HG02840 (cell line): ENCODE results near the gene ZNF414.
"Not testable (repeated sequence)": the region's sequence is repeated elsewhere in the genome, so short reads cannot be mapped to it uniquely, and the experiment has no call there.

Source experiments
- ATAC-seq: cut with Tn5 transposase; IDR thresholded peaks from one replicate; pipeline ENCODE4 v1.9.1; 2021; ENCODE audit warnings: mild to moderate bottlenecking, moderate library complexity, moderate number of reproducible peaks; ENCODE audit not compliant: unreplicated experiment, low FRiP score

Gene ZNF414, protein sequence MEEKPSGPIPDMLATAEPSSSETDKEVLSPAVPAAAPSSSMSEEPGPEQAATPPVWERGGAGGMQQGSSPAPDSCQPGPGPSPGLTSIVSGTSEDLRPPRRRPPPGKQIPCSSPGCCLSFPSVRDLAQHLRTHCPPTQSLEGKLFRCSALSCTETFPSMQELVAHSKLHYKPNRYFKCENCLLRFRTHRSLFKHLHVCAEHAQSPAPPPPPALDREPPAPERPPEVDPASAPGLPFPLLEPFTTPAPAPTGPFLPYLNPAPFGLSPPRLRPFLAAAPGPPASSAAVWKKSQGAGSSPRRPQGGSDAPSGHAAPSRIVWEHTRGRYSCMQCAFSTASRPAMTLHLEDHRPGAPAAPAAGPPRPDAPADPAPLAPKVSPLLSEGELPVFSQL

DNA sequence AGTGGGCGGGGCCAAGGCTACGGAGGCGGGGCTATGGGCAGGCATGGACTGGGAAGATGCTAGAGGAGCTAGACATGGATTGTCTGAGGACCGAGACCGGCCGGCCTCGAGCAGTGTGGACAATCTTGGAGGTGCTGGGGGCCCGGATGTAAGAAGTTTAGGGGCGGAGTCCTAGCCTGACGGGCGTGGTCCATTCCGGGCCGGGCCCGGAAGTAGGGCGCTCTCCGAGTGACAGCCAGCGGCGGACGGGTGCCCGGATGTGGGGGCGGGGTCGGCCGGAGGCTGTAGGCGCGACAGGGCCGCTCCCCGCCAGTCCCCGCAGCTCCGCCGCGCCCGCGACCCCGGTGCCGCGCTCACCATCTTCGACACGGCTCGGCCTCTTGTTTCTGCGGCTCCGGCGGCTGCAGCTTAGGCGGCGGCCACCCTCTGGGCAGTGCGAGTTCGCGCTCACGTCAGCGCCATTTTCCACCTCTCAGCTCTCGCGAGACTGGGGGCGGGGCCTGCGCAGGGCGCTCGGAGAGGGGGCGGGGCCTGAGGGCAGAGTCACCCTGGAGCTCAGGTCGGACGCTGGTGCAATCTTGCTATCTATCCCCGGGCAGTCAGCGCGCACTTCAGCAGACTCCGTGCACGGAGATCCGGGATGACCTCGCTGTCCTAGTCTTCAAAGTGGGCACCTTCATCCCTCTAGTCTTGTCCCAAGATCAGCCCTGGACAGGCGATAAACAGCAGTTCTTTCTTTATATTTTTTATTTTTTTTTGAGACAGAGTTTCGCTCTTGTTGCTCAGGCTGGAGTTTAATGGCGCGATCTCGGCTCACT, at the start of gene ZNF414:
Gene ZNF414, minus strand, starts transcription at position 481 of the 818 bp plus-strand sequence. Its CDS starts 121 bp downstream, at position 360.
- peak; percentile 87 for ATAC-seq

DNA sequence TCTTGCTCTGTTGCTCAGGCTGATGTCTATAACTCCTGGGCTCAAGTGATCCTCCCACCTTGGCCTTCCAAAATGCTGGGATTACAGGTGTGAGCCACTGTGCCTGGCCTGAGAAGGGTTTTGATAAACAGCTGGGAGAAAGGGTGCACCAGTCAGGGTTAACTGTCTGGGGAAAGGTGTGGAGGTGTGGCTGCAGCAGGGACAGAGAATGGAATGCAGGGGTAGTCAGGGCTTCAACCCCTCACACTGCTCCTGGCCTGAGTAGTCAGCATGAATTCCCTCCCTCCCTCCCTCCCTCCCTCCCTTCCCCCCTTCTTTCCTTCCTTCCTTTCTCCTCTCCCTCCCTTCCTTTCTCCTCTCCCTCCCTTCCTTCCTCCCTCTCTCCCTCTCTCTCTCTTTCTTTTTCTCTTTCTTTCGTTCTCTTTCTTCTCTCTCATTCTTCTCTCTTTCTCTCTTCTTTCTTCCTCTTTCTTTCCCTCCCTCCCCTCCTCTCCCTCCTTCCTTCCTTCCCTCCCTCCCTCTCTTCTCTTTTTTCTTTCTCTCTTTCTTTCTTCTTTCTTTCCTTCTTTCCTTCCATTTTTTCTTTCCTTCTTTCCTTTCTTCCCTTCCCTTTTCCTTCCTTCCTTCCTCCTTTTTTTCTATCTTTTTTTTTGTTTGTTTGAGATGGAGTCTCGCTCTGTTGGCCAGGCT, 47.3 kb upstream of the ZNF414 start:
- no peak for ATAC-seq

DNA sequence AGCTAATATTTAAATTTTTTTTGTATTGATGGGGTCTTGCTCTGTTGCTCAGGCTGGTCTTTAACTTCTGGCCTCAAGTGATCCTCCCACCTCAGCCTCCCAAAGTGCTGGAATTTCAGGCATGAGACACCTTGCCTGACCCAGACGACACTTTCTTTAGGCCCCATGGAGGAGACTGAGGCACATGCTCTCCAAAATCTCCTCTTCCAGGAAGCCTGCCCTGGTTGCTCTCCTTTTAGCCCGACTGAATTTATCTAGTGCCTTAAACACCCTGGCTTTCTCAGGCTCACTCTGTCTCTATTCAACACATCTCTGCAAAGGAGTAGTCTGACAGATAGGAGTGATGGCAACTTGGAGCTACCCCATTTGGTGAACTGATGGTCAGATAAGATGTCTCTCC, 44.4 kb upstream of the ZNF414 start:
- no peak for ATAC-seq

DNA sequence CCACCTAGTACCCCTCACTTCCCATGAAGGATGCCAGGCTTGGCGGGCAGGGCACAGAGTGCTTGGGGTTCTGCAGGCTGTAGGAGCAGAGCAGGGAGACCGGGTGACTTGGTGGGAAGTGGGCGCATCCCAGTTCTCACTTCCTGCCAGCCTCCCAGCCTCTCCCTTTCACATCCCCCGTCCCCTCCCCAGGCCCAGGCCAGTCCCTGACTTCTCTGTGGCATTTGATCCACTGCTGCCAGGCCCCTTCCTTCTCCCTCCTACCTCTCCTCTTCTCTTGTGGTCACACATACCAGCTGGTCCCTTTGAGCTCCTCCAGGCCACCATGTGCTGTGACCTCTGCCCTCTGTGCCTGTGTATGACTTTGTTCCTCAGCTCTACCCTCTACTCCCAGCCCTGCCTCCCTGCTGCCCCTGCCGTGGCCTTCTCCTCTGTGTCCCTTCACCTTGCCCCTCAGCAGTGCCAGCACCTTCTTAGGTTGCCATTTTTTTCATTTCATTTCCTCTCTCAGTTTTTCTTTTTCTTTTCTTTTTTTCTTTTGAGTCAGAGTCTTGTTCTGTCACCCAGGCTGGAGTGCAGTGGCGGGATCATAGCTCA, 43.8 kb upstream of the ZNF414 start:
- no peak for ATAC-seq

DNA sequence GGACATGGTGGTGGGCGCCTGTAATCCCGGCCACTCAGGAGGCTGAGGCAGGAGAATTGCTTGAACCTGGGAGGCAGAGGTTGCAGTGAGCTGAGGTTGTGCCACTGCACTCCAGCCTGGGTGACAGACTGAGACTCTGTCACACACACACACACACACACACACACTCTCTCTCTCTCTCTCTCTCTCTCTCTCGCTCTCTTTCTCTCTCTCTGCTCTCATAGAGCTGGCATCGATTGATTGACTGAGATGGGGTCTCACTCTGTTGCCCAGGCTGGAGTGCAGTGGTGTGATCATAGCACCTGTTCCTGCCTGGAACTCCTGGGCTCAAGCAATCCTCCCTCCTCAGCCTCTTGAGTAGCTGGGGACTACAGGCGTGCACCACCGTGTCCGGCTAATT, 39.8 kb upstream of the ZNF414 start:
- not testable (repeated sequence) for ATAC-seq

DNA sequence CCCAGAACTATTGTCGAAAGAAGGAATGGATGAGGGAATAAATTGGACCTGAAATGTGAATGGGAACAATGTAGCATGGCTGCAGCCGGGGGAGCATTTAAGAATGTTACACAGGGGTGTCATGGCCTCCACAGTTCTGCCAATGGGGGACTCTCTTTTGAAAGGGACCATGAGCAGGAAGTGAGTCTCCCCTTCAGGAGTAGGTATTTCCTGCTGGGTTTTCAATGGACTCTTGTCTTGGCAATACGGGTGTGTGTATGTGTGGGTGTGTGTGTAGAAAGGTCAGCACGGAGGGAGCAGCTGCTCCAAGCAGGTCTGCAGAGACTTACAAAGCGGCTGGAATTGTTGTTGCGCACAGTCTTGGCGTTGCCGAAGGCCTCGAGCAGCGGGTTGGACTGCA, 38.8 kb upstream of the ZNF414 start:
- ATAC-seq, result no peak

DNA sequence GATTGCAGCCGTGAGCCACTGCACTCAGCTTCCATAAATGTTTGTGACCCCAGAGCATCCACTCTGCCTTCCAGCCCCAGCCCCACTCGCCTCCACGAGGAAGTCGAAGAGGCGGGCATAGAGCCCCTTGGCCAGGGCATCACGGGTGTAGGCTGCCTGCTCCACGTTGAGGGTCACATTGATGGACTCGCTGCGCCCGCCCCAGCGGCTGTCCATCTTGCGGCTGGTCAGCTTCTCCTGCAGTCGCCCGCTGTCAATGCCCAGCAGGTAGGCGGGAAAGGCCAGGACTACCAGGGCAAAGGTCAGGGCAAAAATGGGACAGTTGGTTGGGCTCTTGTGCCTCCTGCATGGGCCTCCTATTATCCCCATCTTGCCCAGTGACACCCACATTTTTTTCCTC, 36.1 kb upstream of the ZNF414 start:
- ATAC-seq, result no peak

DNA sequence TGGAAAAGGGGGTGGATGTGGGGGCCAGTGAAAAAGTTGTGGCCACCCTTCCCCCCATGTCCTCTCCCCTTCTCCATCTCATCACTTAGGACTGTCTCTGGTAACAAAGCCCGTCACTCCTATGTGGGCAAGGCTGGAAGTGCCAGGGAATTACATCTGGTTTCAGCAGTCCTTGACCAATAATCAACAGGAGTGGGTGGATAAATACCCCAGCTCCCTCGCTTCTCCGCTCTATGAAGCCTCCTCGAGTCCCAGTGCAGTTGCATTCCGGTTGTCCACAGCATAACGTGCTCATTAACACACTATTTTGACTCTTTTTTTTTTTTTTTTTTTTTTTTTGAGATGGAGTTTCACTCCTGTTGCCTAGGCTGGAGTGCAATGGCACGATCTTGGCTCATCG, 31.8 kb upstream of the ZNF414 start:
- ATAC-seq, result no peak

DNA sequence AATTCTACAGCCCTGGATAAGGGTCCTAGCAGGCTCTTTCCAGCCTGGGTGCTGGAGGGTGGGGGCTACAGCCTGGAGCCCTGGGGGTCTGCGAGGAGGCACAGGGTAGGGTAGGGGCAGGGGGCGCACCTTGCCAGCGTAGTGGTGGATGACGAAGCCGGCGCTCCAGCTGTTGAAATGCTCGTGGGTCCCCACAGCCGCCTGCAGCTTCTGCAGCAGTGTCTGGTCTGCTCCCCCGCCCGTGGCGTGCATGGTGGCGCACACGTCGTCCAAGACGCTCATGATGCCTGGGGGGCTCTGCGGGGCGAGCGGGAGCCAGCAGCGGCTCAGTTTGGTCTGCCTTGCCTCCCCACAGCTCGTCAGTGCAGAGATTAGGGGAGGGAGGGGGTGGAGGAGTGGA, 30.2 kb upstream of the ZNF414 start:
- ATAC-seq, result no peak

DNA sequence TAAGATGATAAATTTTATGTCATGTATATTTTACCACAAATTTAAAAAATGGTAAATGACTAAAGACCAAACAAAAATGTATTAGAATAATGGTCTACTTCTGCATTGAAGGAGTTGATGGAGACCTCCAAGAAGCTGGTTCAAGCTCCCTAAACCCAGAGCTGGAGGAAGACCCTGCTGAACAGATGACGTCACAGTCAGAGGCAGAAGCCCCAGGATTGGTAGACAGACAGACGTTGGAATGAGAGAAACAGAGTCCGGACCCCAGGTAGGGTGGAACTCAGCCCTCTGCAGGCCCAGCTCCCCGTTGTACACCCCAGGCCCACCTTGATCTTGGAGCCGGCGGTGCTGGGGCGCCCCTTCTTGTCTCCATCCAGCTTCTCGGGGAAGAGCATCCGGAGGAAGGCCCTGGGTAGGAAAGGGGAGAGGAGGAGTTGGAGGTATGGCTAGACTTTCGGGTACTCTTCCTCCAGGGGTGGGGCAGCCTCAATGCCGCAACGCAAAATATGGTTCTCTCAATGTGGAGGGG, 25.7 kb upstream of the ZNF414 start:
- ATAC-seq, result no peak

DNA sequence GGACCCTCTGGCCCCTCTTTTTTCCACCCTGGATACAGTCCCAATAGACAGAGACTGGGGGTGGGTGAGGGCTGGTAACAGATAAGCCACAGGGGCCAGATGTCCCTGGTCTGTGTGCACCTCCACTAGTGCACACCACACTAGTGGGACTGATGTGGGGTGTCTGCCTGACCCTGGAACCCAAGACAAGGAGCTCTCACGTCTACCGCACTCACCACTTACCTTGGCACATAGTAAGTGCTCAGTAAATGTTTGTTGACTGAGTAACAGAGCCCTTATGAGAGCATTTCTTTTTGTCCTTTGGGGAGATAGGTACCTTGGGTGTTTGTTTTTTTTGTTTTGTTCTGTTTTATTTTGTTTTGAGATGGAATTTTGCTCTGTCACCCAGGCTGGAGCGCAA, 23.1 kb upstream of the ZNF414 start:
- no peak for ATAC-seq

DNA sequence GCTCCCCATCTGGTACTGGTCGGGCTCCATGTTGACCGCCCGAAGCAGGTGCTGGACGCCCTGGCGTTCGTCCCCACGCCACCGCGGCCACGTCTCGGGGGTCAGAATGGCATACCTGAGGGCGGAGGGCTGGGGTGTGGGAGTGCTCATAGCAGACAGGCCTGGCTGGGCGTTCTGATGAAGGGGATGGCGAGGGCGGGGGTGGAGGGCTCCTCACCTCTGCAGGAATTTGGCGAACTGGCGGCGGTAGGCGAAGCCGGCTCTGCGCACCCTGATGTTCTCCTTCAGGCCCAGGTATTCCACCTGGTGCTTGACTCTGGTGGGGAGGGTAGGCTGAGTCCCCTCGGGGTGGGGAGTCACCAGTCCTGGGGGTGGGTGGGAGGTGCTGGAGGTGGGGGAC, 22.3 kb upstream of the ZNF414 start:
- ATAC-seq, result no peak

DNA sequence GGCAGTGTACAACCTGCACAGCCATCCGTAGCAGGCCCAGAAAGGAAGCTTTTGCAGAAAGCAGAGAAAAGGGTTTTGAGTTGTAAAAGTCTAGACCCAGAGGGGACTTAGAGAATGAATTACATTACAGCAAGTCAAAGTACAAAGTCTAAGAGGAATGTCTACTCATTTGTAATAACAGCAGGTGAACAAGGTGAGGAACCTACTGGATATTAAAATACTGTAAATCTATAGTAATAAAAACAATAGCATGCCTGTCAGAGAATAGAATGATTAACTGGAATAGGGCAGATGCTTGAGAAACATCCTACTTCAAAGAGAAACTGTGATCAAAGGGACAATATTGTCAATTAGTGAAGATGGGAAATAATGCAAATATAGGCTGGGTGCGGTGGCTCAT, 18.3 kb upstream of the ZNF414 start:
- ATAC-seq, result no peak

DNA sequence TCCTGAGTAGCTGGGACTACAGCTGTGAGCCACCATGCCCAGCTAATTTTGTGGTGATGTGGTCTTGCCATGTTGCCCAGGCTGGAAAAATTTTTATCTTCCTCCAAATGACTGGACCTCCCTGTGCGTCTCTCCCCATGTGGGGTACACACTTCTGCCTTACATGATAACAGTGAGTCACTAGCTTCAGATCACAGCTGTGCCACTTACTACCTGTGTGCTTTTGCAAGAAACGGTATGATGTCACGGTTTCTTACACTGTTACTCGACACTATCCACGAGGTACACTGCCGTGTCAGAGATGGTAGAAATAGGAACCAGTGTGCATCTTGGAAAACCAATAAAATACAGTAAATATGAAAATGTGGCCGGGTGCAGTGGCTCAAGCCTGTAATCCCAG, 17.5 kb upstream of the ZNF414 start:
- no peak for ATAC-seq

DNA sequence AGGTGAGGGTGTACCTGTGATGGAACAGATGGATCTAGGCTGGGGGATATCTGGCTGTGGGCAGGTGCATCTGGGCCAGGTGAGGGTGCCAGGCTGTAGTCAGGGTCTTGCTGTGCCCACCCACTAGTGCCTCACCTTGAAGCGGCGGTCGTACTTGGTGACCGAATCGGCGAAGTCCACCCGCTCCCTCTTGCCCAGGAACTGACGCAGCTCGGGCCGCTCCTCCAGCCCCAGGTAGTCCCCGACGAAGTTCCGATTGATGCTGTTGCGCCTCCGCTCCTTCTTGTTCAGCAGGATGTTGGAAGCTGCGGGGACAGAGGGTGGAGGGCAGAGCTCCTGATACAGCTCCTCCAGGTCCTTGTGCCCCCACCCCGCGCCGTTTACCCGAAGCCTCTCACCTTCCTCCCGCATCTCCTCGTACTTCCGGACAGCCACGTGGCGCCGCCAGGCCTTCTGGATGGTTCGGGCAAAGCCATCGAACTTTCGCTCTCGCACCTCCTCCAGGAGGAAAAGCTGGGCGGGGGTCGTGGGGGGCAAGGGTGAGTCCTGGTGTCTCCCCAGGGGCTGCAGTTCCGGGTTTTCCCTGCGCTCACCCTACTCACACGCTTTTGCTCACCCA, 16.2 kb upstream of the ZNF414 start:
- ATAC-seq, result no peak

DNA sequence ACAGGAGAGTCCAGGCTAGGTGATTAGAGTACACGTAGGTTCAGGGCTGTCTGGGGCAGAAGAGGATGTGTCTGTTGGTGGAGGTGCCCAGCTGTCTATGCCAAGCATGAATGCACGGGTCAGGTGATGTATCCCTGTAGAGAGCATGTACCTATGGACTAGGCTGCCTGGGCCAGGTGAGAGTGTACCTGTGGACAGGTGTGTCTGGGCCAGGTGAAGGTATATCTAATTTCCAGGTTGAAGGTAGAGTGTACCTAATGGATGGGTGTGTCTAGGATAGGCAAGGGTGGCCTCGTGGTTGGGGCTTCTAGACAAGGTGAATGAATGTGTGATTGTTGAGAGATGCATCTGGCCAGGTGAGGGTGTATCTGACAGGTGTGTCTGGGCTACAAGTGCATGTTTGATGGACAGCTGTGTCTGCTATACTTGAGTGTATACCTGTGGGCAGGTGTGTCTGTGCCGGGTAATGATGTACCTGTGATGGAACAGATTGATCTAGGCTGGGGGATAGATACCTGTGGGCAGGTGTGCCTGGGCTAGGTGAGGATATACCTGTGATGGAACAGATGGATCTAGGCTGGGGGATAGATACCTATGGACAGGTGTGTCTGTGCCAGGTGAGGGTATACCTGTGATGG, 15.5 kb upstream of the ZNF414 start:
- ATAC-seq, result no peak

DNA sequence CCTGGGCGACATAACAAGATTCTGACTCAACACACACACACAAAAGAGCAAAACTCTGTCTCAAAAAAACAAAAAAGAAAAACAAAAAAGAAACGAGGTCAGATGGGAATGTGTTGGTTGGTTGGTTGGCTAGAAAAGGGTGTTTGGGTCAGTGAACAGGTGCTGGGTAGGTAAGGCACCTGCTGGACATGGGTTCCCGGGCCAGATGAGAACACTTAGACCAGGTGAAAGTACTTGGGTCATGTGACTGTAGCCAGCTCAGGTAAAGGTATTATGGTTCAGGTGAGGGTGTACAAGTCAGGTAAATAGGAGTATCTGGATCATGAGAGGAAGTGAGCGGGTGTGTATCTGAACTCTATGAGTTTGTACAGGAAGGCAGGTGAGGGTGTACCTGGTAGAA, 14.5 kb upstream of the ZNF414 start:
- no peak for ATAC-seq

DNA sequence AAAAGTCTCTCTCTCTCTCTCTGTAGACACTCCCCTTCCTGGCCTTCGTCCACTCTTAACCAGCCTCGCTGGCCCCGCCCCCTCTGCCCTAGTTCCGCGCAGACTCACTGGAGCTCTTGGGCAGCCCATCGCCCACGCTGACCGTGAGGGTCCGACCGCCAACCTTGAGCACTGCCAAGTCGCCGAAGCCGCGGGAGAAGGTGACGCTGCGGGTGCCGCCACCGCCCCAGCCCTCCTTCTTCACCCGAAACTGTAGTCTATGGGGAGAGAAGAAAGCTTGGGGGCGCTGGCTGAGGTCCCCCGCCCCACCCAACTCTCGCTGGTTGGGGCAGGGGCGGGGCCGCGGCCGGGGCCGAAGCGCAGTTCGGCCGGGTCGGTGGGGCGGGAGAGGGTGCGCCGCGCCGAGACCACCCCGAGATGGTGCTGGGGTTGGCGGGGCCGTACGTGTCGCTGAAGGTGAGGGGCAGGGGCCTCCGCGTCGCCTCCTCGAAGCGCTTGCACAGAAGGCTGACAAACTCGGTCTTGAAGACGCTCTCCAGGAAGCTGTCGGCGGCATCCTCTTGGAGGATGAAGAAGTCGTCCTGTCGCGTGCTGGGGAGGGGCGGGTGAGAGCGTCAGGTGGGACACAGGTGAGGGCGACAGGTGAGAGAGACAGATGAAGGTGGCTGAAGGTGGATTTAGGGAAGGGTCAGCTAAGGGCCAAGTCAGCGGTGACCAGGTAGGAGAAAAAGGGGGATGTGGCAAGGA, 12.6 kb upstream of the ZNF414 start:
- no peak for ATAC-seq

DNA sequence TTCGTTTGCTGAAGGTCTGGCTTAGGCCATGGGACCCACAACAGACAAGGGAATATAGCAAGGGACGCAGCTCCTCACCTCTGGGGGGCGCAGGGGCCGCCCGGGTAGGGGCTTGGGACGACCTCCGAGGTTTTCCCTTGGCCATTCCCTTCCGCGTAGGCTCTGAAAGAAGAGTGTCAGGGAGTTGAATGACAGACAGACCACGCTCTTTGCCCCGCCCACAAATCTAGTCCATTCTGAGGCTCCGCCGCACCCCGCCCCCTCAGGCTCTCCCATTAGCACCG, 11.4 kb upstream of the ZNF414 start:
- no peak for ATAC-seq
